Vagina (tissue), 2 donors: ENCODE results near the gene CDK15.

ENCODE experiments used
- CTCF ChIP-seq, 3 experiments: fragments of 450-650 bp in 2 of 3; fragments of 200-600 bp in 1 of 3; sonication (generic) in 1 of 3; IDR thresholded peaks; one replicate each; pipeline ENCODE4 v1.5.1; 2017 to 2019; ENCODE audit warnings: antibody characterized with exemption in 3 of 3, mild to moderate bottlenecking in 2 of 3, moderate library complexity in 2 of 3
- POLR2A ChIP-seq, 2 donors: fragments of 450-650 bp; IDR thresholded peaks; one replicate each; pipeline ENCODE4 v1.6.1; 2017; ENCODE audit warnings: antibody characterized with exemption in 2 of 2, mild to moderate bottlenecking in 2 of 2, moderate library complexity in 2 of 2
- POLR2AphosphoS5 ChIP-seq, 2 donors: sonication (generic); formaldehyde crosslinking; IDR thresholded peaks; one replicate each; pipeline ENCODE4 v1.9.0; 2017; ENCODE audit warnings: antibody characterized with exemption in 2 of 2, mild to moderate bottlenecking in 2 of 2, low read depth in 1 of 2; ENCODE audit not compliant: insufficient read depth in 1 of 2

GRCh38 chr2:201768918-201769317 is 37.4 kb upstream of the CDK15 start:
- TF ChIP-seq CTCF (IDR thresholded peaks at IDR 0.05) = no peak
- no peak for TF ChIP-seq POLR2AphosphoS5 (IDR thresholded peaks at IDR 0.05; ENCODE audit: insufficient read depth in 1 of 2, low read depth in 1 of 2)
- no peak for TF ChIP-seq POLR2A (IDR thresholded peaks at IDR 0.05)
